Activated naive CD8-positive, alpha-beta T cell treated with anti-CD3 and anti-CD28 coated beads for 36 hours (primary cell): ENCODE data around the gene FBXW7. TPM values are rescaled to one million over a fixed set of nuclear protein-coding genes. Genes with fewer than 3 reads are reported as not detected.

Experiments used
- DNase-seq: peaks from one replicate; pipeline ENCODE4 v3.0.0; 2021
- H3K27ac Mint-ChIP-seq: one replicate; pipeline ENCODE4 v1.8.0; 2022; ENCODE audit warnings: mild to moderate bottlenecking, moderate library complexity, mixed read lengths
- H3K27me3 Mint-ChIP-seq: one replicate; pipeline ENCODE4 v1.8.0; 2022; ENCODE audit warnings: mild to moderate bottlenecking, mixed read lengths
- H3K36me3 Mint-ChIP-seq: one replicate; pipeline ENCODE4 v1.8.0; 2021; ENCODE audit warnings: mild to moderate bottlenecking, mixed read lengths
- H3K4me1 Mint-ChIP-seq: one replicate; pipeline ENCODE4 v1.8.0; 2021; ENCODE audit warnings: mixed read lengths
- H3K4me3 Mint-ChIP-seq: one replicate; pipeline ENCODE4 v1.8.0; 2022; ENCODE audit warnings: mild to moderate bottlenecking, moderate library complexity, mixed read lengths
- H3K9me3 Mint-ChIP-seq: one replicate; pipeline ENCODE4 v1.8.0; 2022; ENCODE audit warnings: mixed read lengths
- total RNA-seq, 2 experiments: library from RNA; stranded (reverse); gene quantifications; one replicate each; pipeline ENCODE4 v1.2.3, GENCODE V29; 2021

FBXW7 gene
- total RNA-seq = 10 to 100 TPM; 26.2 to 26.9 TPM

GRCh38 chr4:152535903-152536544 lies at the start of gene FBXW7:
TSS of gene FBXW7 (minus strand) at chr4:152536092. CDS start at chr4:152411803, 124,289 bp downstream.
- Mint-ChIP-seq H3K4me1 (peaks cover 50% of the 10 kb centered on the region), H3K27ac (peak within 1 kb of the TSS; percentile 99), H3K9me3 (no peaks in the 10 kb centered on the region), H3K4me3 (peak within 1 kb of the TSS; percentile 98), H3K27me3 (no peaks in the 10 kb centered on the region), H3K36me3 (peaks cover 28% of the 10 kb centered on the region)
- peak; percentile 100 for DNase-seq

- peaks cover 2% of the 10 kb centered on the region for H3K9me3 Mint-ChIP-seq
- H3K4me1 Mint-ChIP-seq = no peaks in the 10 kb centered on the region
- H3K4me3 Mint-ChIP-seq = peak overlapping the region; percentile 36
- DNase-seq = no peak
- H3K27ac Mint-ChIP-seq = peak overlapping the region; percentile 65
- no peaks in the 10 kb centered on the region for H3K36me3 Mint-ChIP-seq
- peaks cover 1% of the 10 kb centered on the region for H3K27me3 Mint-ChIP-seq
Measured at GRCh38 chr4:152585023-152585441, 49.1 kb upstream of the FBXW7 start.

GRCh38 chr4:152581536-152582160 lies 45.8 kb upstream of the FBXW7 start:
- Mint-ChIP-seq H3K4me1 (no peaks in the 10 kb centered on the region), H3K27me3 (no peaks in the 10 kb centered on the region), H3K4me3 (no peak overlapping the region), H3K36me3 (no peaks in the 10 kb centered on the region), H3K9me3 (no peaks in the 10 kb centered on the region), H3K27ac (no peak overlapping the region)
- no peak for DNase-seq

- Mint-ChIP-seq H3K36me3 (no peaks in the 10 kb centered on the region), H3K4me1 (no peaks in the 10 kb centered on the region), H3K4me3 (no peak overlapping the region), H3K27me3 (no peaks in the 10 kb centered on the region), H3K9me3 (no peaks in the 10 kb centered on the region), H3K27ac (no peak overlapping the region)
- no peak for DNase-seq
Measured at GRCh38 chr4:152579916-152580315, 44.0 kb upstream of the FBXW7 start.

GRCh38 chr4:152579107-152579764 lies 43.3 kb upstream of the FBXW7 start:
- H3K27ac Mint-ChIP-seq = no peak overlapping the region
- H3K27me3 Mint-ChIP-seq = no peaks in the 10 kb centered on the region
- H3K36me3 Mint-ChIP-seq = no peaks in the 10 kb centered on the region
- no peak overlapping the region for H3K4me3 Mint-ChIP-seq
- DNase-seq = no peak
- H3K9me3 Mint-ChIP-seq = no peaks in the 10 kb centered on the region
- H3K4me1 Mint-ChIP-seq = no peaks in the 10 kb centered on the region

GRCh38 chr4:152578670-152579069 lies 42.8 kb upstream of the FBXW7 start:
- Mint-ChIP-seq H3K27ac (no peak overlapping the region), H3K4me1 (no peaks in the 10 kb centered on the region), H3K27me3 (no peaks in the 10 kb centered on the region), H3K36me3 (no peaks in the 10 kb centered on the region), H3K9me3 (no peaks in the 10 kb centered on the region), H3K4me3 (no peak overlapping the region)
- DNase-seq = no peak

- no peak for DNase-seq
- Mint-ChIP-seq H3K9me3 (no peaks in the 10 kb centered on the region), H3K4me3 (no peak overlapping the region), H3K36me3 (no peaks in the 10 kb centered on the region), H3K27me3 (no peaks in the 10 kb centered on the region), H3K4me1 (no peaks in the 10 kb centered on the region), H3K27ac (no peak overlapping the region)
Measured at GRCh38 chr4:152577708-152578396, 42.0 kb upstream of the FBXW7 start.

GRCh38 chr4:152575533-152575932 lies 39.6 kb upstream of the FBXW7 start:
- H3K4me1 Mint-ChIP-seq = no peaks in the 10 kb centered on the region
- H3K9me3 Mint-ChIP-seq = no peaks in the 10 kb centered on the region
- no peaks in the 10 kb centered on the region for H3K27me3 Mint-ChIP-seq
- no peak overlapping the region for H3K27ac Mint-ChIP-seq
- no peak overlapping the region for H3K4me3 Mint-ChIP-seq
- no peak for DNase-seq
- no peaks in the 10 kb centered on the region for H3K36me3 Mint-ChIP-seq

- no peak overlapping the region for H3K27ac Mint-ChIP-seq
- no peaks in the 10 kb centered on the region for H3K9me3 Mint-ChIP-seq
- DNase-seq = no peak
- H3K4me3 Mint-ChIP-seq = no peak overlapping the region
- no peaks in the 10 kb centered on the region for H3K27me3 Mint-ChIP-seq
- no peaks in the 10 kb centered on the region for H3K4me1 Mint-ChIP-seq
- H3K36me3 Mint-ChIP-seq = no peaks in the 10 kb centered on the region
Measured at GRCh38 chr4:152573861-152574260, 38.0 kb upstream of the FBXW7 start.

GRCh38 chr4:152572417-152573086 lies 36.7 kb upstream of the FBXW7 start:
- no peaks in the 10 kb centered on the region for H3K4me1 Mint-ChIP-seq
- H3K9me3 Mint-ChIP-seq = no peaks in the 10 kb centered on the region
- no peak overlapping the region for H3K4me3 Mint-ChIP-seq
- no peaks in the 10 kb centered on the region for H3K27me3 Mint-ChIP-seq
- DNase-seq = no peak
- H3K36me3 Mint-ChIP-seq = no peaks in the 10 kb centered on the region
- H3K27ac Mint-ChIP-seq = no peak overlapping the region

GRCh38 chr4:152571770-152572169 lies 35.9 kb upstream of the FBXW7 start:
- no peak overlapping the region for H3K4me3 Mint-ChIP-seq
- no peaks in the 10 kb centered on the region for H3K36me3 Mint-ChIP-seq
- DNase-seq = no peak
- H3K27ac Mint-ChIP-seq = no peak overlapping the region
- no peaks in the 10 kb centered on the region for H3K27me3 Mint-ChIP-seq
- H3K9me3 Mint-ChIP-seq = no peaks in the 10 kb centered on the region
- no peaks in the 10 kb centered on the region for H3K4me1 Mint-ChIP-seq

GRCh38 chr4:152571296-152571695 lies 35.4 kb upstream of the FBXW7 start:
- H3K9me3 Mint-ChIP-seq = no peaks in the 10 kb centered on the region
- DNase-seq = no peak
- H3K36me3 Mint-ChIP-seq = no peaks in the 10 kb centered on the region

GRCh38 chr4:152565333-152565732 lies 29.4 kb upstream of the FBXW7 start:
- H3K27me3 Mint-ChIP-seq = no peaks in the 10 kb centered on the region
- H3K4me3 Mint-ChIP-seq = no peak overlapping the region
- no peaks in the 10 kb centered on the region for H3K36me3 Mint-ChIP-seq
- no peaks in the 10 kb centered on the region for H3K9me3 Mint-ChIP-seq
- DNase-seq = no peak
- no peaks in the 10 kb centered on the region for H3K4me1 Mint-ChIP-seq
- H3K27ac Mint-ChIP-seq = no peak overlapping the region

More at GRCh38 chr4:152571296-152571695, 35.4 kb upstream of the FBXW7 start:
- no peaks in the 10 kb centered on the region for H3K27me3 Mint-ChIP-seq
- no peaks in the 10 kb centered on the region for H3K4me1 Mint-ChIP-seq
- H3K27ac Mint-ChIP-seq = no peak overlapping the region
- no peak overlapping the region for H3K4me3 Mint-ChIP-seq

- no peaks in the 10 kb centered on the region for H3K9me3 Mint-ChIP-seq
- no peak for DNase-seq
- no peaks in the 10 kb centered on the region for H3K36me3 Mint-ChIP-seq
- no peaks in the 10 kb centered on the region for H3K4me1 Mint-ChIP-seq
- H3K4me3 Mint-ChIP-seq = no peak overlapping the region
- no peaks in the 10 kb centered on the region for H3K27me3 Mint-ChIP-seq
- no peak overlapping the region for H3K27ac Mint-ChIP-seq
Measured at GRCh38 chr4:152564336-152564735, 28.4 kb upstream of the FBXW7 start.

- Mint-ChIP-seq H3K4me1 (no peaks in the 10 kb centered on the region), H3K4me3 (no peak overlapping the region)
Measured at GRCh38 chr4:152563209-152563608, 27.3 kb upstream of the FBXW7 start.

More at GRCh38 chr4:152563209-152563608, 27.3 kb upstream of the FBXW7 start:
- H3K9me3 Mint-ChIP-seq = no peaks in the 10 kb centered on the region
- no peak overlapping the region for H3K27ac Mint-ChIP-seq
- no peak for DNase-seq
- H3K27me3 Mint-ChIP-seq = no peaks in the 10 kb centered on the region
- H3K36me3 Mint-ChIP-seq = no peaks in the 10 kb centered on the region
